HG03108 (cell line): ENCODE results near the gene SNU13.
"Not testable (repeated sequence)": the region's sequence is repeated elsewhere in the genome, so short reads cannot be mapped to it uniquely, and the experiment has no call there.

Source experiments
- ATAC-seq: cut with Tn5 transposase; IDR thresholded peaks from one replicate; pipeline ENCODE4 v1.9.1; 2021; ENCODE audit warnings: moderate library complexity; ENCODE audit not compliant: unreplicated experiment

The SNU13 gene

GRCh38 chr22:41682033-41682807, 6.4 kb downstream of the SNU13 start:
- peak; percentile 74 for ATAC-seq

DNA sequence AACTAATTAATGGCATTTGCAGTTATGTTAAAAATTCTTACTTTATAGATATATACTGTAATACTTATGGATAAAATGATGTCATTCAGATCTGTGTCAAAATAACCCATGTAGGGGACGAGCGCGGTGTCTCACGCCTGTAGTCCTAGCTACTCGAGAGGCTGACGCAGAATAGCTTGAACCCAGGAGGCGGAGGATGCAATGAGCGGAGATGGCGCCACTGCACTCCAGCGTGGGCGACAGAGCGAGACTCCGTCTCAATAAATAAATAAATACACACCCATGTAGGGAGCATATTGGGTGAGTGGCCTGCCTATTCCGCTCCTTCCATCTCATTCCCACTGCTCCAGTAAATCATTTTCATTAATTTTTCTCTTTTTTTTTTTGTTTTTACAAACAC, 7.1 kb downstream of the SNU13 start:
- ATAC-seq = no peak

DNA sequence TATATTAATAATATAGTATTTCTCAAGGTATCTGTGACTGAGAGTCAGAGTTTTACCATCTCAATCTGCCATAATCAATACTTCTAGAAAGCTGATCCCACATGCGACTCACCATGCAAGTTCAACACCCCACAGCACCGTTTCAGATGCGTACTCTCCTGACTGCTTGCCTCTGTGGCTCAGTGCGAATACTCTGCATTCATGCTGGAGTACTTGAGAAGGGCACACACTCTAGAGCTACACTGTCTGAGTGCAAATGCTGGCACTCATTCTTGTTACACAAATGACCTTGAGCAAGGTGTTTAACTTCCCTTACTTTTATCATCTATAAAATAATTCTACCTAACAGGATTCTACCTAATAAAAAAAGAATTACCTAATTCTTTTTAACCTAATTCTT, 12.5 kb downstream of the SNU13 start:
- ATAC-seq = no peak

GRCh38 chr22:41674846-41675340, 13.8 kb downstream of the SNU13 start:
- no peak for ATAC-seq

DNA sequence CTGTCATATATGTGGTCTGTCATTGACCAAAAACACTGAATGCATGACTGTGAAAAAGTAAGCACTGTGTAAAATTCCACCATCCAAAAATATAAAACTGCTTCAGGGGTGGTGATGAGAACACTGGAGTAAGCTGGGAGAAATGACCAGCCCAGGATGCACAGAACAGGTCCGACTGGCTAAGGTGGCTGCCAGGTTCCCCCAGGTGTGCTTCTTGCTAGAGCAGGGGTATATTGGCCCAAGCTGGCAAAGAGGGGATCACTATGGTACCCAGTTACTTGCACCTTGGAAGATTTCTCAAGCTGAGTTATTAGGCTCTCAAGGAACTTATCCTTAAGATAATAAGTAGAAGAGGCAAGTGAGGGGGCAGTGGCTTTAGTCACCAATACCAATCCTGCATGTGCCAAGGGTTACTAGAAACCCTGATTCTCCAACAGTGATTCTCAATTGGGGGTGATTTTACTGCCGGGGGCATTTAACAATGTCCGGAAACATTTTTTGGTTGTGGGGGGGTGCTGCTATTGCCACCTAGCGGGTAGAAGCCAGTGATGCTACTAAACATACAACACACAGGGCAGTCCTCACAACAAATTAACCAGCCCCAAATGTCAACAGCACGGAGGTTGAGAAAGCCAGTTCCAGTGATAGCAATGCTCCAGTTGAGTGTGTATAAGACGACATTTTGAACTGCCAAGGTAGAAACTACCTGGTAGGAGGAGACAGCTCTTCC, 15.7 kb downstream of the SNU13 start:
- no peak for ATAC-seq

DNA sequence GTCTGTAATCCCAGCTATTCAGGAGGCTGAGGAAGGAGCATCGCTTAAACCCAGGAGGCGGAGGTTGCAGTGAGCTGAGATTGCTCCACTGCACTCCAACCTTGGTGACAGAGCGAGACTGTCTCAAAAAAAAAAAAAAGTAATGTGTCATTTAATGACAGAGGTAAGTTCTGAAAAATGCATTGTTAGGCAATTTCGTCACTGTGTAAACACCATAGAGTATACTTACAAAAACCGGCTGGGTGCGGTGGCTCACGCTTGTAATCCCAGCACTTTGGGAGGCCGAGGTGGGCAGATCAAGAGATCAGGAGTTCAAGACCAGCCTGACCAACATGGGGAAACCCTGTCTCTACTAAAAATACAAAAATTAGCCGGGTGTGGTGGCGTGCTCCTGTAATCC, 16.6 kb downstream of the SNU13 start:
- ATAC-seq = not testable (repeated sequence)

GRCh38 chr22:41668971-41669911, 19.4 kb downstream of the SNU13 start:
- ATAC-seq = no peak

- ATAC-seq = no peak
These were observed 23.7 kb downstream of the SNU13 start for GRCh38 chr22:41664951-41665350.

DNA sequence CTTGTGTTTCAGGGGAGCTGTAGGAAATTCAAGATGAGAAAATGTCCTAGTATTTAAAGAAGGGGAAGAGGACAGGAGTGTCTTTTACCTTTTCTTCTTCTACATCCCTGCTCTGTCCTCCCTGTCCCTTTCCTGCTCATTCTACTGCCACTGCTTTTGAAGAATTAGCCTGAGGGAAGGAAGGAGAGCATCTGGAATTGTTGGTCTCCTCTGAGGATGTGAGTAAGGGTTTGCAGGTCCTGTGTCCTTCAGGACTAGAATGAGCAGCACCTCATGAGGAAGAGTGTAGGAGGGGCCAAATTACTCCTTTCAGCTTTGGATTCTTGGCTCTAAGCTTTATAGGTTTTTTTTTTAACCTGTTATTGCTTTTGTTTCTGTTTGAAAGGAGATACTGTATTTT, 24.2 kb downstream of the SNU13 start:
- ATAC-seq = no peak

GRCh38 chr22:41663594-41663993, 25.1 kb downstream of the SNU13 start:
- not testable (repeated sequence) for ATAC-seq

GRCh38 chr22:41661713-41662112, 27.0 kb downstream of the SNU13 start:
- ATAC-seq = no peak

DNA sequence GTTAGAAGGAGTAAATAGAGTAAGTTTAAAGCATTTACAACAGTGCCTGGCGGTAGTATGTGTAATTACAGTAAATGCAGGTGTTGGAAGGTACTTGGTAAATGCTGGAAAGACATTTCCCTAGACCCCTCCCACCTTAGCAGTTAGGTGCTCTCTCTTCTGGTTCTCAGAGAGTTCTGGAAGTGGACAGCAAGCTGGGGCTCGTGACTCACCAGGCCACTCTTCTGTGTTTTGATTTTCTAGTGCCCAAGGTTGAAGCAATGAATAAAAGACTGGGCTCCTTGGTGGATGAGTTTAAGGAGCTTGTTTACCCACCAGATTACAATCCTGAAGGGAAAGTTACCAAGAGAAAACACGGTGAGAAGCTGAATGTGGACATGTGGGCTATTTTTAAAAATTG, 27.6 kb downstream of the SNU13 start:
- ATAC-seq = no peak

GRCh38 chr22:41660416-41660815, 28.3 kb downstream of the SNU13 start:
- no peak for ATAC-seq

GRCh38 chr22:41659941-41660340, 28.7 kb downstream of the SNU13 start:
- ATAC-seq = no peak

- ATAC-seq = no peak
These were observed 29.8 kb downstream of the SNU13 start for GRCh38 chr22:41658869-41659268.

DNA sequence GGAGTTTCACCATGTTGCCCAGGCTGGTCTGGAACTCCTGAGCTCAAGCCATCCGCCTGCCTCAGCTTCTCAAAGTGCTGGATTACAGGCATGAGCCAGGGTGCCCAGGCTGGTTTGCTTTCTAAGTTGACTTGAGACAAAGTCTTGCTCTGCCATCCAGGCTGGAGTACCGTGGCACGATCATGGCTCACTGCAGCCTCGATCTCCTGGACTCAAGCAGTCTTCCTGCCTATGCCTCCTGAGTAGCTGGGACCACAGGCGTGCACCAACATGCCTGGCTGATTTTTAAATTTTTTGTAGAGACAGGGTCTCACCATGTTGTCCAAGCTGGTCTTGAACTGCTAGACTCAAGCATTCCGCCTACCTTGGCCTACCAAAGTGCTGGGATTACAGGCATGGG, 31.0 kb downstream of the SNU13 start:
- no peak for ATAC-seq

DNA sequence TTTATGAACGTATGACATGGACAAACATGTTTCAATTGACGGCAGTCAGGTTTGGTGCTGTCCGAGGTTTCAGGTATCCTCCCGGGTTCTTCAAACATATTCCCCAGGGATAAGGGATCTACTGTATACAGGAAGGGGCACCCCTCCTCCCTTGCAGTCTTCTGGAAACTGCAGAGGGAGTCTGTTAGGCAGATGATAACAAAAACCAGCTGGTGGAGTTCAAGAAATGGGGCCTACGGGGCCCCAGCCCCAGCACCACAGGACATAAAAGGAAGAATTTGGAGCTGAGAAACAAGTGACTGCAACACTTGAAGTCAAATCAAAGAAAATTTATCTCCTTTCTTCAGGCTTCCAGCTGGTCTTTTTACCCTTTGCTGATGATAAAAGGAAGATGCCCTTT, 32.1 kb downstream of the SNU13 start:
- no peak for ATAC-seq

DNA sequence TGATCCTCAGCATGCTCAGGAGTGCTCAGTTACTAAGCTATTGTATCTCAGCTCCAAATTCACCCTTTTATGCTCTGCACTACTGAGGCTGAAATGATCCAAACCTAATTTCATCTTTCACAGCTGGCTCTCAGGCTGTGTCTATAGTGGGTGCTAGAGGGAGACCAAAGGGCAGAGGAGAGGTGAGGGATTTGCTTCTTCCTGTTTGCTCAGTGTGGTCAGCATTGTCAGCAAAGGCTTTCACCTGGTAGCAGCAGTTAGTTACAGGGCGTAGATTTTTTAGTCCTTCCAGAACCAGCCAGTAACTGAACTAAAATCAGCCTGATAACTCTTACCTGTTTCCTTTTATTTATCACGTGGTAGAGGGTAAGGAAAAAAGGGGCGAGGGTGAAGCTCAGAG, 34.3 kb downstream of the SNU13 start:
- ATAC-seq = no peak

DNA sequence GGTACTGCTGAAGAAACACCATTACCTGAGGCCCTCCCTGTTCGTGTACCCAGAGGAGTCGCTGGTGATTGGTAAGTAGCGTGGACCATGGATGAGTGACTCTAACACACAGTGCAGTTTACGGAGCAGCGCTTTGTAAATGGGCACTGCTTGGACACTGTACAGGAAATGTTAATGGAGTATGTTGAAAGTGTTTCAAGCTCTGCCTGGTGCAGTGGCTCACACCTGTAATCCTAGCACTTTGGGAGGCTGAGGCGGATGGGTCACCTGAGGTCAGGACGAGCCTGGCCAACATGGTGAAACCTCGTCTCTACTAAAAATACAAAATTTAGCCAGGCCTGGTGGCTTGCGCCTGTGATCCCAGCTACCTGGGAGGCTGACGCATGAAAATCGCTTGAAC, 37.8 kb downstream of the SNU13 start:
- ATAC-seq = no peak

DNA sequence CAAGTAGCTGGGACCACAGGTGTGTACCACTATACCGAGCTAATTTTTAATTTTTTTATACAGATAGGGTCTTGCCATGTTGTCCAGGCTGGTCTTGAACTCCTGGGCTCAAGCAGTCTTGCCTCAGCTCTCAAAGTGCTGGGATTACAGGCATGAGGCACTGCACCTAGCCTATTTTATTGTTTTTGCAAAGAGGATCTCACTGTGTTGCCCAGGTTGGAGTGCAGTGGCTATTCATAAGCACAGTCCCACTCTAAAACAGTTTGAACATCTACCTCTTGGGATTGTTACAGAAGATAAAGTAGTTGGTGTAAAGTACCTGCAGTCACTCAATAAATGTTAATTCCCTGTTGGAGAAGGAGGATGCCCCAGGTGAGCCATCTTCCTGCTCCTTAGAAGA, 38.4 kb downstream of the SNU13 start:
- ATAC-seq = no peak

DNA sequence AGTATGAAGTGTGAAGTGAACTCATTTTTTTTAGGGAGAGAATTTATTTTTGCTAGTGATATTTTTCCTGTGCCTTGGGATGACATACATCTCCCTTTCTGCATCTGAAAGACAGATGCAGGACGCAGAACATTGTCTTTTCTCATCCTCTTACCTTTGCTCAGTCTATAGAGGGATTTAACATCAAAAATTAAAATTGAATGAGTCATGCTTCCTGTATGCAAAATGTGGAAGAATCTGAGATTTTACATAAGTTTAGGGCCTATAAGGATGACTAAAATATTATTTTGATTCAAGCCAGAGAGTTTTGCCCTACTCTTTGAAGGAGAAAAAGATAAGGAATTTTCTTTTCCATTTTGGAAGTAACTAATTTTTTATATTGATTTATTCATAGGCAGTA, 40.2 kb downstream of the SNU13 start:
- ATAC-seq = no peak
